Osteoblast (primary cell): ENCODE results near the gene SNX8. TPM values are rescaled to one million over a fixed set of nuclear protein-coding genes. Genes with fewer than 3 reads are reported as not detected.

Experiments
- DNase-seq: peaks from one replicate; pipeline ENCODE4 v3.0.0; 2011; ENCODE audit warnings: low spot score, mixed read lengths; ENCODE audit not compliant: insufficient read length; ENCODE audit errors: missing footprints
- H2AFZ ChIP-seq: 2 replicates; pipeline ENCODE4 v1.6.0; 2011; ENCODE audit warnings: mild to moderate bottlenecking, low read length
- H3K27ac ChIP-seq: 2 replicates; pipeline ENCODE4 v1.5.1; 2011; ENCODE audit warnings: mild to moderate bottlenecking, low read depth, low read length, moderate library complexity
- H3K27me3 ChIP-seq: 2 replicates; pipeline ENCODE4 v1.6.0; 2012; ENCODE audit warnings: mild to moderate bottlenecking, control low read depth, inconsistent platforms, low read length, moderate library complexity; ENCODE audit not compliant: insufficient read depth
- H3K36me3 ChIP-seq: 2 replicates; pipeline ENCODE4 v1.5.1; 2011; ENCODE audit warnings: mild to moderate bottlenecking, low read length, control low read depth, moderate library complexity; ENCODE audit not compliant: insufficient read depth
- H3K4me1 ChIP-seq: 2 replicates; pipeline ENCODE4 v1.5.1; 2011; ENCODE audit warnings: mild to moderate bottlenecking, low read length, control low read depth, moderate library complexity; ENCODE audit not compliant: insufficient read depth
- H3K4me2 ChIP-seq: 2 replicates; pipeline ENCODE4 v1.6.0; 2011; ENCODE audit warnings: mild to moderate bottlenecking, low read length; ENCODE audit not compliant: insufficient read depth
- H3K4me3 ChIP-seq: fragments of 200-600 bp; sonication (generic); 3 replicates; pipeline ENCODE4 v1.5.1; 2012; ENCODE audit warnings: mild to moderate bottlenecking, low read length, inconsistent platforms; ENCODE audit not compliant: insufficient read depth
- H3K79me2 ChIP-seq: 2 replicates; pipeline ENCODE4 v1.6.0; 2012; ENCODE audit warnings: mild to moderate bottlenecking, low read length, control low read depth, inconsistent platforms; ENCODE audit not compliant: insufficient read depth
- H3K9me3 ChIP-seq: 2 replicates; pipeline ENCODE4 v1.5.1; 2011; ENCODE audit warnings: low read depth, low read length, control low read depth
- H4K20me1 ChIP-seq: 2 replicates; pipeline ENCODE4 v1.6.0; 2012; ENCODE audit warnings: mild to moderate bottlenecking, low read length, control low read depth; ENCODE audit not compliant: insufficient read depth
- total RNA-seq: library from RNA; depleted of rRNA; stranded (reverse); fragments of >200 nt; gene quantifications from 2 replicates; pipeline ENCODE4 v1.2.3, GENCODE V29; 2012
- TF ChIP-seq, protein P1 (sequence below): IDR thresholded peaks from 2 replicates; pipeline ENCODE4 v1.5.1; 2011; ENCODE audit warnings: mild to moderate bottlenecking, low read depth, low read length, moderate library complexity; ENCODE audit errors: extremely low read depth

Gene SNX8
- total RNA-seq, 1 donor, result 16.3 TPM

DNA sequence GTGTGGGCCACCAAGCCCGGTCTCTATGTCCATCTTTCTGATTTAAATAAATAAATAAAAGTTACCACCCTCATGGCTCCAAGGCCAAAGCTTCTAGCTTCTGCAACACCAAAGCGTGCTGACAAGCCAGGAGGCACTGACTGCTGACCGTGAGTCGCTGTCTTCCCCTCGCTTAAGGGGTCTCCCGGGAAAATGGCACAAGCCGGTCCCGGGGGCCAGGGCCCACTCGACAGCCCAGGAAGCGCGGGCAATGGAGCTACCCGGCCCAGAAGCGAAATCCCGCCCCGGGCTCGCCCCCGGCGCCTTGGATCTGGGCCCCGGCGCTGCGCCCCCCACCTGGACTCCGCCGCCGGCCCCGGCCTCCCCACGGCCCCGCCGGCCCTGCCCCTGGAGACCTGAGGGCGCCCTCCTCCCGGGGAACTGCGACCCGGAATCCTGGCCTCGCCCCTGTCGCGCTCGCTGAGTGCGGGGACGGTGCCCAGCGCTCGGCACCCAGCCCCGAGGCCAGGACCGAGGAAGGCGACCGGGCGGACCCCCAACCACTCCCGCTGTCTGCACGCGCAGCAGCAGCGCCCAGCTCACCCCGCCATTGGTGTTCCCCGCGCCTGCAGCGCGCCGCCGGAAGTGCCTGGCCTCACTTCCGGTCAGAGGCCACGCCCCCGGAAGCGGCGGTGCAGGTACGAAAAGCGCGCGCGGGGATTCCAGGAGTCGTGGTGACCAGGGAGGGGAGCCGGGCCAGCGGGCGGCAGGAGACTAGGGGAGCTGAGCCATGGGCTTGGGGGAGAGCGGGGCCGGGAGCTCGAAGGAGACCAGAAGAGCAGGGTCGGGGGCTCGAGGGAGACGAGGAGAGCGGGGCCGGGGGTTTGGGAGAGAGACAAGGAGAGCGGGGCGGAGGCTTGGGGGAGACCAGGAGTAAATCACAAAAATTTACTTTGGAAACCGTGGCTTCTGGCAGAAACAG, 72.4 kb downstream of the SNX8 start, which contains the start of the genes MRM2 and NUDT1:
TSS of gene MRM2 (minus strand) at position 626 of the 961 bp plus-strand sequence. CDS start at position 590, 36 bp downstream.
TSS of gene NUDT1 (plus strand) at position 647 of the 961 bp plus-strand sequence. CDS start 2,349 bp downstream, outside the sequence.
- peaks cover 26% of the 10 kb centered on the region for H3K4me1 ChIP-seq
- no peaks in the 10 kb centered on the region for H3K27me3 ChIP-seq
- H3K36me3 ChIP-seq, result peaks cover 28% of the 10 kb centered on the region
- peak within 1 kb of the TSS; percentile 85 for H2AFZ ChIP-seq
- peak within 1 kb of the TSS; percentile 91 for H3K4me3 ChIP-seq
- no peaks in the 10 kb centered on the region for H3K9me3 ChIP-seq
- peaks cover 26% of the 10 kb centered on the region for H3K79me2 ChIP-seq
- H3K27ac ChIP-seq, result peak within 1 kb of the TSS; percentile 83
- peaks cover 8% of the 10 kb centered on the region for H4K20me1 ChIP-seq
- H3K4me2 ChIP-seq, result peak within 1 kb of the TSS; percentile 98
- peak; percentile 98 for DNase-seq
- TF ChIP-seq, protein P1, sequence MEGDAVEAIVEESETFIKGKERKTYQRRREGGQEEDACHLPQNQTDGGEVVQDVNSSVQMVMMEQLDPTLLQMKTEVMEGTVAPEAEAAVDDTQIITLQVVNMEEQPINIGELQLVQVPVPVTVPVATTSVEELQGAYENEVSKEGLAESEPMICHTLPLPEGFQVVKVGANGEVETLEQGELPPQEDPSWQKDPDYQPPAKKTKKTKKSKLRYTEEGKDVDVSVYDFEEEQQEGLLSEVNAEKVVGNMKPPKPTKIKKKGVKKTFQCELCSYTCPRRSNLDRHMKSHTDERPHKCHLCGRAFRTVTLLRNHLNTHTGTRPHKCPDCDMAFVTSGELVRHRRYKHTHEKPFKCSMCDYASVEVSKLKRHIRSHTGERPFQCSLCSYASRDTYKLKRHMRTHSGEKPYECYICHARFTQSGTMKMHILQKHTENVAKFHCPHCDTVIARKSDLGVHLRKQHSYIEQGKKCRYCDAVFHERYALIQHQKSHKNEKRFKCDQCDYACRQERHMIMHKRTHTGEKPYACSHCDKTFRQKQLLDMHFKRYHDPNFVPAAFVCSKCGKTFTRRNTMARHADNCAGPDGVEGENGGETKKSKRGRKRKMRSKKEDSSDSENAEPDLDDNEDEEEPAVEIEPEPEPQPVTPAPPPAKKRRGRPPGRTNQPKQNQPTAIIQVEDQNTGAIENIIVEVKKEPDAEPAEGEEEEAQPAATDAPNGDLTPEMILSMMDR, result no peak

DNA sequence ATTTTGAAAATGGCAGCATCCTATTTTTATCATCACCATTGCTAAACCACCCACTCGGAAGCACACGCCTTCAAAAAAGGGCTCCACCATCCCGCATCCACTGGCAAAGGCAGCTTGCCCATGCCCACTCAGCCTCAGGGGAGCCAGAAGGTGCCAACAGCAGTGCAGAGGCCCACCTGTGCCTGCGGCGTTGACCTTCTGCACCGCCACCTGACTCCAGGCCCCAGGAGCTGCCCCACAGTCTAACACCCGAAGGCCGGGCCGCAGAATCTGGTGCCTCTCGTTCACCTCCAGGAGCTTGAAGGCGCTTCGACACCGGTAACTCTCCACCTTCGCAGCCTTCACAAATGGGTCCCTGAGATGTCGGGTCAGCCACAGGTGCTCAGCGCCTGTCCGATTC, 75.0 kb downstream of the SNX8 start:
- no peak overlapping the region for H3K4me3 ChIP-seq
- H3K27me3 ChIP-seq, result no peaks in the 10 kb centered on the region
- peaks cover 30% of the 10 kb centered on the region for H3K4me1 ChIP-seq
- no peak for DNase-seq
- no peak overlapping the region for H3K27ac ChIP-seq
- no peaks in the 10 kb centered on the region for H3K9me3 ChIP-seq
- TF ChIP-seq, protein P1, result no peak
- peaks cover 43% of the 10 kb centered on the region for H3K36me3 ChIP-seq
- H2AFZ ChIP-seq, result no peak overlapping the region
- H3K4me2 ChIP-seq, result no peak overlapping the region
- peaks cover 8% of the 10 kb centered on the region for H4K20me1 ChIP-seq
- H3K79me2 ChIP-seq, result peaks cover 26% of the 10 kb centered on the region

DNA sequence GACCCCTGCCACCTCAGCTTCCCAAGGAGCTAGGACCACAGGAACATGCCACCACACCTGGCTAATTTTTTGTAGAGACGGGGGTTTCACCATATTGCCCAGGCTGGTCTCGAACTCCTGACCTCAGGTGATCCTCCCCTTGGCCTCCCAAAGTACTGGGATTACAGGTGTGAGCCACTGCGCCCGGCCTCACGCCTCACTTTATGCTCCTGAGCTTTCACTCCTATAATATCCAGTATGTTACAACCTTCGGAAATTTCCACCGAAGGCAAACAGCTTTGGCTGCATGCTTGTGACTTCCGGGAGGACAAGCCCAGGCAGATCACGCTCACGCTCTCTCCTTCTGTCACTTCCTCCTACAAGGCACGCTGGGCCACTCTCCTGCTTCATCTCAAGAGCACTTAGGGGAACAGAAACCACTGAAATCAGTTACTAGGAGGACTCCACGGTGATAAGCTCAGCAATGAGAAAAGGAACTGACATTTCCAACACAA, 77.1 kb downstream of the SNX8 start:
- Histone ChIP-seq H2AFZ (no peak overlapping the region), H3K79me2 (peaks cover 31% of the 10 kb centered on the region), H3K36me3 (peaks cover 43% of the 10 kb centered on the region), H3K4me3 (no peak overlapping the region), H4K20me1 (peaks cover 12% of the 10 kb centered on the region), H3K4me2 (no peak overlapping the region), H3K4me1 (peaks cover 20% of the 10 kb centered on the region), H3K27ac (no peak overlapping the region), H3K9me3 (no peaks in the 10 kb centered on the region), H3K27me3 (no peaks in the 10 kb centered on the region)
- no peak for DNase-seq
- TF ChIP-seq, protein P1, result no peak

DNA sequence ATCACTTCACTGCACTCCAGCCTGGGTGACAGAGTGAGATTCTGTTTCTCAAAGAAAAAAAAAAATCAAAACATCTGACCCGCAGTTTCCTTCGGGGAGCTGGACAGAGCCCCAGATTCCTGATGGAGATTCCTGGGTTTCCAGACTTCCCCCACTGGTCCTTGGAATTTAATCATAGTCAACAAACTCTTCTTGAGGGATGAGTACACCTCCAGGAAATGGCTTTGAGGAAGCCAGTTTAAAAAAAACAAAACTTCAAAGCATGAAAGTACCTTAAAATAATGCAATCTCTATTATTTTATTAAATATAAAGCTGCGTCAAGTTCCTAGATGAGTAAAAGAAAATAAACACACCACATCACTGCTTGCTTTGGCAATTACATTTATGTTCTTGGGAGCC, 80.3 kb downstream of the SNX8 start:
- Histone ChIP-seq H3K4me2 (peak overlapping the region; percentile 97), H3K4me3 (no peak overlapping the region), H3K79me2 (peaks cover 37% of the 10 kb centered on the region), H4K20me1 (peaks cover 5% of the 10 kb centered on the region), H2AFZ (no peak overlapping the region), H3K27ac (peak overlapping the region; percentile 74), H3K27me3 (no peaks in the 10 kb centered on the region), H3K4me1 (peaks cover 22% of the 10 kb centered on the region), H3K9me3 (no peaks in the 10 kb centered on the region), H3K36me3 (peaks cover 40% of the 10 kb centered on the region)
- DNase-seq, result no peak
- TF ChIP-seq, protein P1, result no peak
